GM12891 (cell line): ENCODE results near the gene SCRN2.

Experiments
- DNase-seq: peaks from one replicate; pipeline ENCODE4 v3.0.0; 2011; ENCODE audit warnings: low spot score; ENCODE audit not compliant: insufficient read length
- FAIRE-seq: peaks from 2 replicates; lab custom pipeline; 2011; peaks lifted over from hg19 to GRCh38; lab: Jason Lieb, UNC
- PAX5 ChIP-seq: IDR thresholded peaks from 2 replicates; pipeline ENCODE4 v1.6.1; 2011; ENCODE audit warnings: low read length, moderate library complexity, mild to moderate bottlenecking; ENCODE audit not compliant: insufficient read depth, severe bottlenecking
- POLR2A ChIP-seq: IDR thresholded peaks from 2 replicates; pipeline ENCODE4 v1.6.1; 2011; ENCODE audit warnings: low read depth, low read length, control low read depth
- POLR2AphosphoS5 ChIP-seq: IDR thresholded peaks from 2 replicates; pipeline ENCODE4 v1.6.1; 2011; ENCODE audit warnings: low read depth, low read length, control low read depth
- POU2F2 ChIP-seq: IDR thresholded peaks from 2 replicates; pipeline ENCODE4 v1.6.1; 2011; ENCODE audit warnings: low read depth, mild to moderate bottlenecking, control low read depth, low read length, moderate library complexity
- SPI1 ChIP-seq: IDR thresholded peaks from 2 replicates; pipeline ENCODE4 v1.6.1; 2011; ENCODE audit warnings: low read depth, low read length, control low read depth
- TAF1 ChIP-seq: IDR thresholded peaks from 2 replicates; pipeline ENCODE4 v1.6.1; 2011; ENCODE audit warnings: low read depth, low read length, control low read depth

Gene SCRN2

GRCh38 chr17:47800686-47801085 is 40.4 kb downstream of the SCRN2 start:
- no peak for TF ChIP-seq SPI1
- no peak for TF ChIP-seq POLR2AphosphoS5
- TF ChIP-seq TAF1, result no peak
- TF ChIP-seq POLR2A, result no peak
- TF ChIP-seq PAX5, result no peak
- no peak for TF ChIP-seq POU2F2
- no peak for DNase-seq
- FAIRE-seq, result no peak

GRCh38 chr17:47797797-47798196 is 43.3 kb downstream of the SCRN2 start:
- TF ChIP-seq SPI1 (no peak), POLR2A (no peak), PAX5 (no peak), TAF1 (no peak), POU2F2 (no peak), POLR2AphosphoS5 (no peak)
- FAIRE-seq (no peak), DNase-seq (no peak)

GRCh38 chr17:47792979-47793378 is 48.1 kb downstream of the SCRN2 start:
- FAIRE-seq, result no peak
- no peak for DNase-seq
- TF ChIP-seq TAF1 (no peak), PAX5 (no peak), POLR2A (no peak), POLR2AphosphoS5 (no peak), POU2F2 (no peak), SPI1 (no peak)

GRCh38 chr17:47792457-47792856 is 48.6 kb downstream of the SCRN2 start:
- no peak for TF ChIP-seq TAF1
- no peak for TF ChIP-seq POLR2AphosphoS5
- no peak for TF ChIP-seq PAX5
- no peak for TF ChIP-seq SPI1
- TF ChIP-seq POLR2A, result no peak
- no peak for TF ChIP-seq POU2F2
- DNase-seq (no peak), FAIRE-seq (no peak)

GRCh38 chr17:47791025-47791424 is 50.0 kb downstream of the SCRN2 start:
- no peak for TF ChIP-seq SPI1
- no peak for TF ChIP-seq POU2F2
- no peak for TF ChIP-seq TAF1
- TF ChIP-seq POLR2AphosphoS5, result no peak
- TF ChIP-seq POLR2A, result no peak
- TF ChIP-seq PAX5, result no peak
- DNase-seq (no peak), FAIRE-seq (no peak)

- FAIRE-seq (no peak), DNase-seq (no peak)
- no peak for TF ChIP-seq TAF1
- no peak for TF ChIP-seq POLR2AphosphoS5
- no peak for TF ChIP-seq PAX5
- no peak for TF ChIP-seq POLR2A
- TF ChIP-seq SPI1, result no peak
- no peak for TF ChIP-seq POU2F2
Observed at GRCh38 chr17:47789611-47790561, 51.2 kb downstream of the SCRN2 start.
